GM18858 (cell line): ENCODE results near the gene TRIP12.
"Not testable (repeated sequence)": the region's sequence is repeated elsewhere in the genome, so short reads cannot be mapped to it uniquely, and the experiment has no call there.

Experiments used
- ATAC-seq: cut with Tn5 transposase; IDR thresholded peaks from one replicate; pipeline ENCODE4 v1.9.1; 2021; ENCODE audit not compliant: unreplicated experiment

TRIP12 gene

GRCh38 chr2:229779650-229780049 lies 142.2 kb downstream of the TRIP12 start:
- no peak for ATAC-seq

- ATAC-seq, result no peak
These were observed 144.1 kb downstream of the TRIP12 start for GRCh38 chr2:229777716-229778115.

DNA sequence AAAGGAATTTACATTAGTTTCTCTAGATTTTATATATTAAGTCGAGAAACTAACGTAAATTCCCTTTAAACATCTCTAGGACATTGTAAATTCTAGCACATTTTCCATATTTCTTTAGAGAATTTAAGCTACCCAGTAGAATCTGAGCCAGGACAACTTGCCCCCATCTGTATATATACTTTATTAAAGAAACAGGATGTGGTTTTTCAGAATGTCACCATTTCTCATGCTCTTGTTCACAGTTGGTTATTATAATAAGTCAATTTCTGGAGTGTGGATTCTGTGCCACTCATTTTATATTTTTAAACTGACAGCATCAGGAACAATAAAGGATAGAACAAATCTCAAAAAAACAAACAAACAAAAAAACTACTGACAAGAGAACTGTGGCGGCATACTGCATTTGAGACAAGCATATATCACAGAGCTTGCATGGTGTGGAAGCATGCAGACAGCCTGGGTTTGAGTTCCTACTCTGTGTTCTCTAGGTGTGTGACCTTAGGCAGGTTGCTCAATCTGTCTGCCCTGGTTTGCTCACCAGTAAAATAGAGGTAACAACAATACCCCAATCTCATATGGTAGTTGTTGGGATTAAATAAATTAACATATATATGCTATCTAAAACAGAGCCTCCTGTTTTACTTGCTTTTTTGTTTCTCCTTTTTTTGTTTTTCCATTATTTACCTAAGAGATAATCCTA lies 146.0 kb downstream of the TRIP12 start:
- ATAC-seq, result peak; percentile 48

DNA sequence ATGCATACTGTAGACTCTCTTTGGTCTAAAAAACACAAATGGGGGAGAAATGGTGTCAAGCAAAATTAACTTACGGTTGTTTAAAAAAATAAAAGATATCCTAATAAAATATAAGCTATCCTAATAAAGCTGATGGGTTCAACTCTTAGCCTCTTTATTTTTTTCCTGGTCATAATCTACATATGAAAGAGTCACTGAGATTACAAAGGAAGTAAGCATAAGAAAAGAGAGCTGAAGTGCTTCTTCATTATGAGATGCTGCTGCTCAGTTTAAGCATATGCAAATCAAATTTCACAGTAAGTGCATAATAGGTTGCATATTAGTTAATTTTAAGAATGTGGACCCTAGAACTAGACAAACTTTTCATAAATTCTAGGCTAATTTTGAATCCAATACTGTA lies 147.6 kb downstream of the TRIP12 start:
- no peak for ATAC-seq

DNA sequence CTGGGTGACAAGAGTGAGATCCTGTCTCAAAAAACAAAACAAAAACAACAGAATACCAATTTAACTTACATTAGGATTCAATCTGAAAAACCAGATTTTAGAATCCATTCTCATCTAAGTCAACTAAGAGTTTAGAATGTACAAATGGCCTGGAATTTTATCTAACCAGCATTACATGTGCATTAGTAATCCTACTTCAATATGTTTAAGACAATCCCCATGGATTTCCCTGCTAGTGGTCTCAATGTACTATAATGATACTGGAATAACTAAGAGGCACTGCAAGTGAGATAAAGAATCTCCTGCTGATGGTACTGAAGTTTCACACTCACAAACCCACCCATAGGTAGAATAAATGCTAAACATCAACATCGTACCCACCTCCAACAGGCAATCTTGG lies 153.6 kb downstream of the TRIP12 start:
- no peak for ATAC-seq

- ATAC-seq, result no peak
These were observed 156.1 kb downstream of the TRIP12 start for GRCh38 chr2:229765721-229766120.

GRCh38 chr2:229761663-229762062 lies 160.1 kb downstream of the TRIP12 start:
- no peak for ATAC-seq

- not testable (repeated sequence) for ATAC-seq
These were observed 164.3 kb downstream of the TRIP12 start for GRCh38 chr2:229757462-229757861.

DNA sequence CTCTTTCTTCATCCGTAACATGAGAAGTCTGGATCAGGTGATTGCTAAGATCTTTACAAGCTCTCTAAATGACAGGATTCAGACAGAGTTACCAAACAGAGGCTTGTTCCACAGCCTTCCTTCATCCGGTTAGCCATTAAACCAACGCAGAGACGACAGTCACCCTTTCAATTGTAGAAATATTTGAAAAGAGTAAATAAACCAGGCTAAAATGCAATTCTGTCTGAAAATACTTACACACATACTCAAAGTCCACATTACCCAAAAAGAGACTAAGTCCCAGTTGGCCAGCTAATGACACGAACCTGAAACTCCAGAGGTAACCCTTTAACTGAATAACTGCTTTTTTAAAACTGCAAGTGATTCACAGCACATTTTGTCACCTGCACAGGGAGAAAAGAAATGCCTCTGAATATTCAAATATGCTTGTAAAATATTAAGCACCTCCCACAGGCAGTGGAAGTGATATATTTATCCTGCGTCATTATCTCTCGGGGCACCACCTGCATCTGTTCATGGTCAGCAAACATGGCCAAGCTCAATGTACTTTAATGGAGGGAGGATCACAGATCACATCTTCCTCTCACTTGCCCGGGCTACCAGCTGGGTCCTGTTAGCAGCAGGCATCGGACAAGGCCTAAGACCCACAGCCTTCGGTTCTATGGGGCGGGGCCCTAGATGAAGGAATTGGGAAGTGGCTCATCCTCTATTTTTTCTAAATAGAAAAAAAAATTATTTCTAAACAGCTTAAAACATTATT lies 168.7 kb downstream of the TRIP12 start:
- ATAC-seq, result no peak

GRCh38 chr2:229749779-229750178 lies 172.0 kb downstream of the TRIP12 start:
- ATAC-seq, result no peak

- ATAC-seq, result no peak
These were observed 172.9 kb downstream of the TRIP12 start for GRCh38 chr2:229748950-229749349.

- ATAC-seq, result not testable (repeated sequence)
These were observed 179.1 kb downstream of the TRIP12 start for GRCh38 chr2:229742691-229743090.

GRCh38 chr2:229740279-229740678 lies 181.5 kb downstream of the TRIP12 start:
- no peak for ATAC-seq

- no peak for ATAC-seq
These were observed 183.7 kb downstream of the TRIP12 start for GRCh38 chr2:229738024-229738625.

DNA sequence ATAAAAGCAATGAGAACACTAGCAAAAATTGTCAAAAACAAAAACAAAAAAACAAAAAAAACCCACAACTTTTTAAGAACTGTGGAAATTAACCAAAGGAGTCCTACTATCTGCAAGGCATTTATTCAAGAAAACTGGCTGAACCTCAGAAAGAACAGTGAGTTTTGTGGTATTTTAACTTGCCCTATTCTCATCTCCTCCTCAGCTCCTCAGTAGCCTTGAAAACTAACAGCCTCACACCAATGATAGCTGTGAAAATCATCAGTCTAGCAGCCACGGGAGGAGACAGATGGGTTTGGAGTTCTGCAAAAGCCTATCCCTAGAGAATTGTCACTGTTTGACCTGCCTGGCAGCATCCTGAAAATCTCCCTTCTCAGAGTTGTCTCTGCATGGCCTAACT lies 187.4 kb downstream of the TRIP12 start:
- no peak for ATAC-seq

GRCh38 chr2:229733611-229734245 lies 188.1 kb downstream of the TRIP12 start:
- ATAC-seq, result no peak

DNA sequence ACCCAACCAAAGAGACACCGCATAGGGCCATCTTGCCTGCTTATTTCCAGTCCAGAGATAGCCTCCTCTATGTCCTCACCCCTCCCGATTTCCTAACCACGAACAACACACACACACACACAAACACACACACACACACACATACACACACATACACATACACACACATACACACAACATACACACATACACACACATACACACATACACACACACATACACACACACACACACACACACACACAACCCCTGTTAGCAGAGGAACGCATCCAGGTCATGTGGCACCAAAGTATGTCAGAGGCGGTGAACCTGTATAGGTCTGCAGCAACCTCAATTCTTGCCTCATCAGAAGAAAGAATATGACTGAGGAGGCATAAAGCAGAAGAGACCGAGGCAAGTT lies 188.9 kb downstream of the TRIP12 start:
- ATAC-seq, result no peak

DNA sequence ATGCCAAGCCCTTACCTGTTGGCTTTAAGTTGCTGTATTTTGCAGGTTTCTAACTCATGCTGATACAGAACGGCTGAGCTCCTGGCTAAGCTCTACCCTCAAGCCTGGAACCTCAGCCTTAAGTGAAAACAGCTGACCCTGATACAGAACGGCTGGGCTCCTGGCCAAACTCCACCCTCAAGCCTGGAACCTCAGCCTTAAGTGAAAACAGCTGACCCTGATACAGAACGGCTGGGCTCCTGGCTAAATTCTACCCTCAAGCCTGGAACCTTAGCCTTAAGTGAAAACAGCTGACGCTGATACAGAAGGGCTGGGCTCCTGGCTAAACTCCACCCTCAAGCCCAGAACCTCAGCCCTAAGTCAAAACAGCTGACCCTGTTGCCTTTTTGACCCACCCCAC lies 189.9 kb downstream of the TRIP12 start:
- no peak for ATAC-seq

GRCh38 chr2:229731363-229731762 lies 190.4 kb downstream of the TRIP12 start:
- no peak for ATAC-seq

DNA sequence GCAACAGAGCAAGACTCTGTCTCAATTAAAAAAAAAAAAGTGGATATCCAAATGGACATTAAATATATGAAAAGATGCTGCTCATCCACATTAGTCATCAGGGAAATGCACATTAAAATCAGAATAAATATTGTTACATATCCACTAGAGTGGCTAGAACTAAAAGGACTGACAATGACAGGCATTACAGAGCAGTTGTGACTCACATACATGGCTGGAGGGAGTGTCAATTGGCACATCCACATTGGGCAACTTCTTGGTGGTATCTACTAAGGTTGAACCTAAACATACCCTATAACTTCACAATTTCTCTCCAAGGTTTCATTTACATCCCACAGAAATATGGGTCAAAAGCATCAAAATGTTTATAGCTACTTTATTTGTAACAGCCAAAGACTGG lies 193.4 kb downstream of the TRIP12 start:
- ATAC-seq, result no peak

- no peak for ATAC-seq
These were observed 195.2 kb downstream of the TRIP12 start for GRCh38 chr2:229726643-229727042.
